ENCODE measurements around the gene FBLN2. TPM values are rescaled to one million over a fixed set of nuclear protein-coding genes. Genes with fewer than 3 reads are reported as not detected.

The FBLN2 gene
- polyA plus RNA-seq, 4 donors: 0.45 to 30.8 (median 2.9) TPM

DNA sequence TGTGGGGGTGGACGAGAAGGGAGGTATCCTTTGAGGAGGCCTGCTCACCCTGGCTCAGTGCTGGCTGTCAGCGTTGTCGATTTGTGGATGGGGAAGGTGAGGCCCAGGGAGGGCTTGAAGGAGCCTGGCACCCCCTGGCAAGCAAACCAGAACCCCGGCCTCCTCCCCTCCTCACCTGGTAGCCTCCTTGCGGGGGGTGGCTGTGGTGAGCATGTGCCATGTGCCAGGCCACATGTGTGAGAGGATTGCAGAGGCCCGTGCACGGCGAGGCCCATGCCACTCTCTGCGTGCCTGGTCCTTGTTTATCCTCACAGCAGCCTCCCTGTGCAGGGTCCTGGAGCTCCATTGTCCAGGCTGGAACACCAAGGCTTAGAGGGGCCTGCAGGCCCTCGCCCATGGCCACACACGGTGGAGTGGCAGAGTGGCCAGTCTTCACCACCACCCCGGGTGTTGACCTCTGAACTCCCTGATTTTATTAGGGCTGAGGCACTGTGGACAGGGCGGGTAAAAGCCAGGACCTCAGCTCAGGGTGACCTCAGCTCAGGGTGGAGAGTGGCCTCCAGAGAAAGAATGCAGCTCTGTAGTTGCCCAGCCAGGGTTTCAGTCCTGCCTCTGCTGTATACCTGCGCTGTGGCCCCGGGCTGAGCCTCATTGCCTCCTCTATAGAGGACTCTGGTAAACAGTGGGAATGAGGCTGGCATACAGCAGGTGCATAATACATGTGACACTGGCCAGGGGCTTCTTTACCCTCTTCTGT lies 39.7 kb upstream of the FBLN2 start:
- Histone ChIP-seq H3K27ac (ENCODE audit: low read depth in 1 of 3, low read length in 2 of 3) (no peak overlapping the region), H3K9me3 (ENCODE audit: control insufficient read depth in 2 of 2, insufficient read depth in 1 of 2, low read depth in 1 of 2, low read length in 1 of 2) (no peaks in the 10 kb centered on the region), H3K36me3 (ENCODE audit: control insufficient read depth in 3 of 3, insufficient read depth in 2 of 3, low read depth in 1 of 3, low read length in 3 of 3) (peaks cover 0 to 17% (median 0%) of the 10 kb centered on the region in 3 donors), H3K4me1 (ENCODE audit: control insufficient read depth in 3 of 3, insufficient read depth in 2 of 3, low read depth in 1 of 3, low read length in 2 of 3) (no peaks in the 10 kb centered on the region), H3K27me3 (ENCODE audit: control insufficient read depth in 3 of 3, insufficient read depth in 3 of 3, low read length in 3 of 3) (peaks cover 0 to 5% (median 0%) of the 10 kb centered on the region in 3 donors), H3K4me3 (ENCODE audit: low read depth in 1 of 3, low read length in 3 of 3) (no peak overlapping the region)
- 47 to 75% (median 53%) methylated on average over 13 to 15 of the region's 15 CpGs for WGBS, 3 donors
- FAIRE-seq (no peak), DNase-seq (no peak)

DNA sequence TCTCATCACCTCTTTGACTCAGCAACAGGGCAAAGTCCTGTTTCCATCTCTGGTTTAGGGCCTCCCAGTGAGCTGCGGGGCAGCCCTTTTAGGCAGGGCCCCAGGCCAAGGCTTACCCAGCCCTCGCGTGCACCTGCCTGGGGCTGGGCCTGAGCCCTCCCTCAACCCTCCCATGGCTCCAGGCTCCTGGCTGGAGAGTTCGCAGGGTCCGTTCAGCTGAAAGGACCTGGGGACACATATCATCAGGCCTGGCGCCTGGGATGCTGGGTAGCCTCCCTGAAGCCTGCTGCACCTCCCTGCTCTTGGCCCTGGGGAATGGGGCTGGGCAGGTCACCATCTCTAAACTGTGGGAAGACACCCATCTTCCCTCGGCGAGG lies 39.1 kb upstream of the FBLN2 start:
- no peaks in the 10 kb centered on the region for H3K4me1 ChIP-seq (ENCODE audit: control insufficient read depth in 3 of 3, insufficient read depth in 2 of 3, low read depth in 1 of 3, low read length in 2 of 3)
- no peaks in the 10 kb centered on the region for H3K9me3 ChIP-seq (ENCODE audit: control insufficient read depth in 2 of 2, insufficient read depth in 1 of 2, low read depth in 1 of 2, low read length in 1 of 2)
- peak in 1 of 2 donors; percentile 21 for DNase-seq
- no peak for FAIRE-seq
- H3K27me3 ChIP-seq (ENCODE audit: control insufficient read depth in 3 of 3, insufficient read depth in 3 of 3, low read length in 3 of 3): peaks cover 0 to 5% (median 0%) of the 10 kb centered on the region in 3 donors
- no peak overlapping the region for H3K4me3 ChIP-seq (ENCODE audit: low read depth in 1 of 3, low read length in 3 of 3)
- peaks cover 0 to 11% (median 0%) of the 10 kb centered on the region in 3 donors for H3K36me3 ChIP-seq (ENCODE audit: control insufficient read depth in 3 of 3, insufficient read depth in 2 of 3, low read depth in 1 of 3, low read length in 3 of 3)
- no peak overlapping the region for H3K27ac ChIP-seq (ENCODE audit: low read depth in 1 of 3, low read length in 2 of 3)
- whole genome bisulfite sequencing, 3 donors: 33 to 73% (median 39%) methylated on average over 8 of the region's 8 CpGs

GRCh38 chr3:13512451-13512850 lies 36.5 kb upstream of the FBLN2 start:
- H3K27ac ChIP-seq (ENCODE audit: low read depth in 1 of 3, low read length in 2 of 3): no peak overlapping the region
- FAIRE-seq: no peak
- no peaks in the 10 kb centered on the region for H3K36me3 ChIP-seq (ENCODE audit: control insufficient read depth in 3 of 3, insufficient read depth in 2 of 3, low read depth in 1 of 3, low read length in 3 of 3)
- H3K4me3 ChIP-seq (ENCODE audit: low read depth in 1 of 3, low read length in 3 of 3): no peak overlapping the region
- H3K9me3 ChIP-seq (ENCODE audit: control insufficient read depth in 2 of 2, insufficient read depth in 1 of 2, low read depth in 1 of 2, low read length in 1 of 2): no peaks in the 10 kb centered on the region
- peaks cover 0 to 5% (median 0%) of the 10 kb centered on the region in 3 donors for H3K27me3 ChIP-seq (ENCODE audit: control insufficient read depth in 3 of 3, insufficient read depth in 3 of 3, low read length in 3 of 3)
- H3K4me1 ChIP-seq (ENCODE audit: control insufficient read depth in 3 of 3, insufficient read depth in 2 of 3, low read depth in 1 of 3, low read length in 2 of 3): no peaks in the 10 kb centered on the region
- WGBS, 3 donors: 78 to 84% (median 82%) methylated on average over 7 of the region's 7 CpGs
- no peak for DNase-seq

- 74 to 79% (median 76%) methylated on average over 20 of the region's 20 CpGs for WGBS, 3 donors
- FAIRE-seq (no peak), DNase-seq (no peak)
These were observed 35.6 kb upstream of the FBLN2 start for GRCh38 chr3:13513051-13513912.

DNA sequence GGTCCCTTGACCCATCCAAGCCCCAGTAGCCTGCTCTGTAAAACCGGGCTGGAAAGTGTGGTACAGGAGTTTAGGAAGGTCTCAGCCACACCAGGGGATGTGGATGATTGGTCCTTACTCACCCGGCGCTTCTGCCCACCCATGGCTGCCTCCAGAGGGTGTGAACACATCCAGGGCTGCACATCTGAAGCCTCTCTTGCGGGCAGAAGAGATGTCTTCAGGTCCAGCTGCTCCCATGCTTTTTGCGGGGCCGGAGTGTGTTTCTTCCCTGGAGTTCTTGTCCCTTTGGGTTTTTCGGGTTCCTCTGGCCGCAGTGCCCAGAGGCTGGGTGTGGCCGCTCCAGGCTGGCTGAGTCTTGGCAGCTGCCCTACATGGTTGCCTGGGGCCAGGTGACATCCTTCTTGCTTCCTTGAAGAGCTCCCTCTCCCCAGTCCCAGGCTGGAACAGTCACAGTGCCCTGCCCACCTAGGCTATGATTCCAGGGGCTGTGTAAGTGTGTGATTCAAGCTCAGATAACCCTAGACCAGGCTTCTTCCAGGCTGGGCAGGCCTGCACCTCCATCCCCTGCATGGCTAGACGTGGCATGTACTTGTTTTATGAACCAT lies 34.9 kb upstream of the FBLN2 start:
- H3K4me1 ChIP-seq (ENCODE audit: control insufficient read depth in 3 of 3, insufficient read depth in 2 of 3, low read depth in 1 of 3, low read length in 2 of 3): no peaks in the 10 kb centered on the region
- 49 to 80% (median 62%) methylated on average over 10 of the region's 10 CpGs for WGBS, 3 donors
- no peak overlapping the region for H3K4me3 ChIP-seq (ENCODE audit: low read depth in 1 of 3, low read length in 3 of 3)
- DNase-seq (no peak), FAIRE-seq (no peak)
- H3K36me3 ChIP-seq (ENCODE audit: control insufficient read depth in 3 of 3, insufficient read depth in 2 of 3, low read depth in 1 of 3, low read length in 3 of 3): no peaks in the 10 kb centered on the region
- no peak overlapping the region for H3K27ac ChIP-seq (ENCODE audit: low read depth in 1 of 3, low read length in 2 of 3)
- peaks cover 0 to 5% (median 0%) of the 10 kb centered on the region in 3 donors for H3K27me3 ChIP-seq (ENCODE audit: control insufficient read depth in 3 of 3, insufficient read depth in 3 of 3, low read length in 3 of 3)
- no peaks in the 10 kb centered on the region for H3K9me3 ChIP-seq (ENCODE audit: control insufficient read depth in 2 of 2, insufficient read depth in 1 of 2, low read depth in 1 of 2, low read length in 1 of 2)

More at GRCh38 chr3:13513051-13513912, 35.6 kb upstream of the FBLN2 start:
- Histone ChIP-seq H3K27ac (ENCODE audit: low read depth in 1 of 3, low read length in 2 of 3) (no peak overlapping the region), H3K4me3 (ENCODE audit: low read depth in 1 of 3, low read length in 3 of 3) (no peak overlapping the region), H3K4me1 (ENCODE audit: control insufficient read depth in 3 of 3, insufficient read depth in 2 of 3, low read depth in 1 of 3, low read length in 2 of 3) (no peaks in the 10 kb centered on the region), H3K27me3 (ENCODE audit: control insufficient read depth in 3 of 3, insufficient read depth in 3 of 3, low read length in 3 of 3) (peaks cover 0 to 5% (median 0%) of the 10 kb centered on the region in 3 donors), H3K36me3 (ENCODE audit: control insufficient read depth in 3 of 3, insufficient read depth in 2 of 3, low read depth in 1 of 3, low read length in 3 of 3) (no peaks in the 10 kb centered on the region), H3K9me3 (ENCODE audit: control insufficient read depth in 2 of 2, insufficient read depth in 1 of 2, low read depth in 1 of 2, low read length in 1 of 2) (no peaks in the 10 kb centered on the region)

DNA sequence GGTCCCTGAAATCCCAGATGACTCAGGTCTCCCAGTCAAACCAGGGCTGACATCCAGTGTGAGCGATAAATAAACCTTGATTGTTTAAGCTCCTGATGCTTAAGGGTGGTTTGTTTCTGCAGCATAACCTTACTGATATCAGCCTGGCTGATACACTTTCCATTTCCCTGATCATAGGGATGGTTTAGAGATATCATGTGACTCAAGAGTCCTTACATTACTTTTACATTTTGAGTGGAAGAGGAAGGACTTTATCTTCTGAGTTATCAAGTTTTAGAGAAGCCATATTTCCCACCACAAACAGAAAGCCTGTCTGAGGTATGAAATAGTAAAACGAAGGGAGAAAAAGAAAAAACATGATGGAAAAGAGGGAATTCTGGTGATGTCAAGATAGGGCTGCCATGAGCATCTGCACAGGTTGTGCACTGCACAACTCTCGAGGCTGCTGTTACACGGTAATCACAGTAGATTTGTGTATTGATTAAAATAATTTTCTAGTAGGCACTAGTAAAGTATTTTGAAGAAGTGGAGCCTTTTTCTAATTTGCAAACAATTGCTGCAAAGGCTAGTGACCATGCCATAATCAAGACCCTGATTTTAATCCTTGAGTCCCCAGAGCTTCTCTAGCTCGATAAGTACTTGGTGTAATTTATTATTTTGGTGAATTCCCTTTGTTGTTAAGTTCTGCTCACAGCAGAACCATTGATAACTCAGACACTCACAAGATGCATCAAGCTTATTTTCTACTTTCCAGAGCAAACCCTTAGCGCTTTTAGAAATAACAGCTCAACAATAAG lies 34.1 kb upstream of the FBLN2 start:
- DNase-seq (no peak), FAIRE-seq (no peak)
- 77 to 82% (median 80%) methylated on average over 6 of the region's 6 CpGs for WGBS, 3 donors
- Histone ChIP-seq H3K4me3 (ENCODE audit: low read depth in 1 of 3, low read length in 3 of 3) (no peak overlapping the region), H3K36me3 (ENCODE audit: control insufficient read depth in 3 of 3, insufficient read depth in 2 of 3, low read depth in 1 of 3, low read length in 3 of 3) (no peaks in the 10 kb centered on the region), H3K27ac (ENCODE audit: low read depth in 1 of 3, low read length in 2 of 3) (no peak overlapping the region), H3K27me3 (ENCODE audit: control insufficient read depth in 3 of 3, insufficient read depth in 3 of 3, low read length in 3 of 3) (peaks cover 0 to 5% (median 0%) of the 10 kb centered on the region in 3 donors), H3K4me1 (ENCODE audit: control insufficient read depth in 3 of 3, insufficient read depth in 2 of 3, low read depth in 1 of 3, low read length in 2 of 3) (no peaks in the 10 kb centered on the region), H3K9me3 (ENCODE audit: control insufficient read depth in 2 of 2, insufficient read depth in 1 of 2, low read depth in 1 of 2, low read length in 1 of 2) (no peaks in the 10 kb centered on the region)

GRCh38 chr3:13515786-13516759 lies 32.9 kb upstream of the FBLN2 start:
- no peak overlapping the region for H3K27ac ChIP-seq (ENCODE audit: low read depth in 1 of 3, low read length in 2 of 3)
- WGBS, 3 donors: 83 to 91% (median 88%) methylated on average over 24 to 26 of the region's 26 CpGs
- peaks cover 0 to 5% (median 0%) of the 10 kb centered on the region in 3 donors for H3K27me3 ChIP-seq (ENCODE audit: control insufficient read depth in 3 of 3, insufficient read depth in 3 of 3, low read length in 3 of 3)
- FAIRE-seq (no peak), DNase-seq (no peak)
- no peaks in the 10 kb centered on the region for H3K9me3 ChIP-seq (ENCODE audit: control insufficient read depth in 2 of 2, insufficient read depth in 1 of 2, low read depth in 1 of 2, low read length in 1 of 2)
- no peak overlapping the region for H3K4me3 ChIP-seq (ENCODE audit: low read depth in 1 of 3, low read length in 3 of 3)
- no peaks in the 10 kb centered on the region for H3K4me1 ChIP-seq (ENCODE audit: control insufficient read depth in 3 of 3, insufficient read depth in 2 of 3, low read depth in 1 of 3, low read length in 2 of 3)
- H3K36me3 ChIP-seq (ENCODE audit: control insufficient read depth in 3 of 3, insufficient read depth in 2 of 3, low read depth in 1 of 3, low read length in 3 of 3): no peaks in the 10 kb centered on the region

Data from small intestine (tissue), 7 donors.